Natural killer cell (primary cell): ENCODE results near the gene FBXL7. TPM values are rescaled to one million over a fixed set of nuclear protein-coding genes. Genes with fewer than 3 reads are reported as not detected.

ENCODE experiments used
- ATAC-seq, 3 donors: fragments of 150-1000 bp in 2 of 3; fragments of 200-7000 bp in 1 of 3; cut with Tn5 transposase; 1 replicate in 1 of 3; 2 replicates in 2 of 3; pipeline ENCODE4 v1.10.0; 2021; ENCODE audit warnings: mild to moderate bottlenecking in 2 of 3, moderate library complexity in 2 of 3
- DNase-seq, 2 donors: peaks; one replicate each; pipeline versions ENCODE4 v3.0.0 to v3.0.0-alpha.2; 2013 to 2021; ENCODE audit warnings: mixed read lengths in 1 of 2
- H3K27ac ChIP-seq: one replicate; pipeline ENCODE4 v1.5.1; 2013; ENCODE audit warnings: mild to moderate bottlenecking, low read length
- H3K27me3 ChIP-seq: one replicate; pipeline ENCODE4 v1.6.1; 2013; ENCODE audit warnings: low read length; ENCODE audit not compliant: control insufficient read depth, insufficient read depth
- H3K36me3 ChIP-seq: one replicate; pipeline ENCODE4 v1.6.1; 2013; ENCODE audit warnings: low read length; ENCODE audit not compliant: control insufficient read depth, insufficient read depth
- H3K4me1 ChIP-seq: one replicate; pipeline ENCODE4 v1.6.1; 2013; ENCODE audit warnings: low read length; ENCODE audit not compliant: control insufficient read depth, insufficient read depth
- H3K4me3 ChIP-seq: one replicate; pipeline ENCODE4 v1.5.1; 2013; ENCODE audit warnings: low read length
- H3K9me3 ChIP-seq: one replicate; pipeline ENCODE4 v1.6.1; 2013; ENCODE audit warnings: low read length; ENCODE audit not compliant: control insufficient read depth, insufficient read depth
- H3K27ac Mint-ChIP-seq, 2 donors: one replicate each; pipeline ENCODE4 v1.8.0; 2022; ENCODE audit warnings: mild to moderate bottlenecking in 2 of 2, mixed read lengths in 2 of 2, moderate library complexity in 1 of 2
- H3K27me3 Mint-ChIP-seq, 2 donors: one replicate each; pipeline ENCODE4 v1.8.0; 2022; ENCODE audit warnings: low read depth in 2 of 2, mixed read lengths in 2 of 2
- H3K36me3 Mint-ChIP-seq: one replicate; pipeline ENCODE4 v1.8.0; 2022; ENCODE audit warnings: mixed read lengths
- H3K4me1 Mint-ChIP-seq, 2 donors: one replicate each; pipeline ENCODE4 v1.8.0; 2022; ENCODE audit warnings: mixed read lengths in 2 of 2
- H3K4me3 Mint-ChIP-seq: one replicate; pipeline ENCODE4 v1.8.0; 2022; ENCODE audit warnings: mild to moderate bottlenecking, moderate library complexity, mixed read lengths
- H3K9me3 Mint-ChIP-seq, 2 donors: one replicate each; pipeline ENCODE4 v1.8.0; 2022; ENCODE audit warnings: mixed read lengths in 2 of 2
- WGBS: methylation state at CpG from one replicate; pipeline ENCODE4 v1.1.7; 2013; ENCODE audit warnings: missing lambda C conversion rate; ENCODE audit not compliant: insufficient coverage; 5-methylcytosine and 5-hydroxymethylcytosine counted together
- intact Hi-C: fragments of 100-400 bp; cut with micrococcal nuclease; formaldehyde crosslinking; loops from one replicate; pipeline ENCODE4 v1.14.2; 2022
- total RNA-seq, 4 donors: library from RNA; stranded (reverse); fragments of 120-200 nt in 1 of 4; gene quantifications; one replicate each; pipeline versions ENCODE4 v1.2.3 to v1.2.4, GENCODE V29; 2013 to 2022
- TF ChIP-seq, protein P1 (sequence below): fragments of 200-600 bp; IDR thresholded peaks from one replicate; pipeline ENCODE4 v1.8.0; 2022; ENCODE audit warnings: antibody characterized with exemption

FBXL7 gene
- total RNA-seq, 3 donors from 2014 or later (not counting 1 experiment from before 2014, with no cell fraction given), result not detected

DNA sequence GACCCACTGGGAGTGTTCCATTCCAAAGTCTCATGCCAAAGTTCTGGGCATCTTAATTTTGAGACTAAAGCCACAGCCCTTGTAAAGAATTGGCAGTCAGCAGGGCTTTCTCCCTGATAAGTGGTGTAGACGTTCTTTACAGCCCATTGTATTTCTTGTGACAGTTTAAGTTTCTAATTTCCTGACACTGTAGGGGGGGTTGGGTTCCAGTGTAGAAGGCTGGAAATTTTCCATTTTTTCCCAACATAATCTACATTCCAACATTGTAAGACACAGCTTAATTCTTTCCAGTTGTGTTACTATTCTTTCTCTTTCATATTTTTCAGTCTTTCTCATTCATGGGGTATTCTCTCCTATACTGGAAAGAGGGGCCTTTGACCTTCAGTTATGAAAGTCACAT, 121.1 kb downstream of the FBXL7 start:
- Mint-ChIP-seq H3K27me3 (no peaks in the 10 kb centered on the region), H3K36me3 (no peaks in the 10 kb centered on the region), H3K9me3 (peaks cover 4 to 7% of the 10 kb centered on the region in 2 donors), H3K4me3 (no peak overlapping the region), H3K27ac (no peak overlapping the region), H3K4me1 (no peaks in the 10 kb centered on the region)
- intact Hi-C loops, result no loop called here
- H3K27ac ChIP-seq, result no peak overlapping the region
- DNase-seq, result no peak
- TF ChIP-seq, protein P1, sequence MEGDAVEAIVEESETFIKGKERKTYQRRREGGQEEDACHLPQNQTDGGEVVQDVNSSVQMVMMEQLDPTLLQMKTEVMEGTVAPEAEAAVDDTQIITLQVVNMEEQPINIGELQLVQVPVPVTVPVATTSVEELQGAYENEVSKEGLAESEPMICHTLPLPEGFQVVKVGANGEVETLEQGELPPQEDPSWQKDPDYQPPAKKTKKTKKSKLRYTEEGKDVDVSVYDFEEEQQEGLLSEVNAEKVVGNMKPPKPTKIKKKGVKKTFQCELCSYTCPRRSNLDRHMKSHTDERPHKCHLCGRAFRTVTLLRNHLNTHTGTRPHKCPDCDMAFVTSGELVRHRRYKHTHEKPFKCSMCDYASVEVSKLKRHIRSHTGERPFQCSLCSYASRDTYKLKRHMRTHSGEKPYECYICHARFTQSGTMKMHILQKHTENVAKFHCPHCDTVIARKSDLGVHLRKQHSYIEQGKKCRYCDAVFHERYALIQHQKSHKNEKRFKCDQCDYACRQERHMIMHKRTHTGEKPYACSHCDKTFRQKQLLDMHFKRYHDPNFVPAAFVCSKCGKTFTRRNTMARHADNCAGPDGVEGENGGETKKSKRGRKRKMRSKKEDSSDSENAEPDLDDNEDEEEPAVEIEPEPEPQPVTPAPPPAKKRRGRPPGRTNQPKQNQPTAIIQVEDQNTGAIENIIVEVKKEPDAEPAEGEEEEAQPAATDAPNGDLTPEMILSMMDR, result no peak
- ATAC-seq, result no peak
- no peak overlapping the region for H3K4me3 ChIP-seq
- peaks cover 3% of the 10 kb centered on the region for H3K9me3 ChIP-seq
- H3K4me1 ChIP-seq, result no peaks in the 10 kb centered on the region
- no CpG with 5 or more reads among the region's 1 CpG for WGBS
- H3K27me3 ChIP-seq, result no peaks in the 10 kb centered on the region
- no peaks in the 10 kb centered on the region for H3K36me3 ChIP-seq

DNA sequence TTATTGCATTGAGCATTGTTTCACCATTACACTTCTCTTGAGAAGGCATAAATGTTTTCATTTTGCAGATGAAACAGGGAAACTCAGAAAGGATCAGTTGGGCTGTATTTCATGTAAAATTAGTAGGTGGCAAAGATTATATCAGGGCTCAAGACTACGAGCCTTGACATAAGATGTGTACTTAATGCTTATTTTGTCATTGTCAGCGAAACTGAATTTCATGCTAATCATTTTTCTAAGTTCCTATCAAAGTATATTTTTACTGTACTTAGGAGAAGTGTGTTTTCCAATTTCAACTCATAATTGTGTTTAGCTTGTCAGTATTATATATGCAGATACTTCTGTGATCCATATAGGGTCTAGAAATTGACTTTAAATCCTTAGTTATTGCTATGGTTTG, 123.8 kb downstream of the FBXL7 start:
- ATAC-seq, result no peak
- no peak for DNase-seq
- no peaks in the 10 kb centered on the region for H3K36me3 Mint-ChIP-seq
- WGBS, result no CpG with 5 or more reads among the region's 2 CpGs
- H3K27me3 ChIP-seq, result no peaks in the 10 kb centered on the region
- no peaks in the 10 kb centered on the region for H3K4me1 Mint-ChIP-seq
- H3K27ac Mint-ChIP-seq, result no peak overlapping the region
- H3K27me3 Mint-ChIP-seq, result no peaks in the 10 kb centered on the region
- H3K9me3 ChIP-seq, result peaks cover 3% of the 10 kb centered on the region
- no peak overlapping the region for H3K4me3 Mint-ChIP-seq
- H3K4me1 ChIP-seq, result no peaks in the 10 kb centered on the region
- no peak overlapping the region for H3K4me3 ChIP-seq
- H3K36me3 ChIP-seq, result no peaks in the 10 kb centered on the region
- intact Hi-C loops, result no loop called here
- peaks cover 0 to 8% of the 10 kb centered on the region in 2 donors for H3K9me3 Mint-ChIP-seq
- TF ChIP-seq, protein P1, result no peak
- no peak overlapping the region for H3K27ac ChIP-seq

DNA sequence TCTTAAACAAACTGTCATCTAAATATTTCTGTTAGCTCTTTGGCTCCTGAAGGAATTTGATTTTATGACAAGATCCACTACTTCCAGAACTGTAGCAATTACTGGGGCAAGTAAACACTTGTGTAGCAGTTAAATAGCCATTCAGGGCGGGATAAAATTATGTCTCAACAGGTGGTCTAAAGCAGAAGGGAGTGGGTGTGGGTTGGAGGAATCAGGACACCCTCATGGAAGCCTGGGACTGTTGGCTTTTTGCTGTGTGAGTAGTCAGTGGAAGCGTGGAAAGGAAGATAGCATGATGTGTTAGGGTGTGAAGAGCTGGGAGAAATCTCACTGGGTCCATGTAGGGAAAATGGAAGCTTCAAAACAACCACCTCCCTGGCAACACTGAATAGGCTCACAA, 127.1 kb downstream of the FBXL7 start:
- TF ChIP-seq, protein P1, result no peak
- H3K9me3 Mint-ChIP-seq, result peaks cover 4 to 10% of the 10 kb centered on the region in 2 donors
- DNase-seq (no peak), ATAC-seq (no peak)
- H3K36me3 Mint-ChIP-seq, result no peaks in the 10 kb centered on the region
- H3K27ac ChIP-seq, result no peak overlapping the region
- intact Hi-C loops, result no loop called here
- no peak overlapping the region for H3K4me3 Mint-ChIP-seq
- H3K4me3 ChIP-seq, result no peak overlapping the region
- H3K4me1 Mint-ChIP-seq, result no peaks in the 10 kb centered on the region
- H3K27ac Mint-ChIP-seq, result no peak overlapping the region
- H3K27me3 Mint-ChIP-seq, result no peaks in the 10 kb centered on the region
- no peaks in the 10 kb centered on the region for H3K27me3 ChIP-seq
- H3K4me1 ChIP-seq, result no peaks in the 10 kb centered on the region
- H3K36me3 ChIP-seq, result no peaks in the 10 kb centered on the region
- WGBS, result 68% methylated on average over 1 of the region's 2 CpGs
- no peaks in the 10 kb centered on the region for H3K9me3 ChIP-seq

DNA sequence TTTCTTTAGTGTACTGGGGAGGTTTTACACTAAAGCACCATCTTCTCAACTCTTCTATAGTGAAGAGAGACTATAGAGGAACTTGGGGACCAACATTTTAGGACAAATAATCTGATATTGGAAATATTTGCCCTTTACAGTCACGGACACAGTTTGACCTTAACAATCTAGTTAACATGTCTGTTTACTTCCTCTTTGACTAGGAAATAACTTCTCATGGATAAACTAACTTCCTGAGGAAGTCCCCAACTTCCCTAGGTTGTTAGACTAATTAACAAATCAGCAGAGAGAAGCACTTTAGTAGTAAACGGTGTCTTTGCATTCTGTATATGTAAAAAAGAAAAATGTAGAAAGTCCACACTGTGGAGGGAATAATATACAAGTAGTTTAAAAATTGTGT, 127.7 kb downstream of the FBXL7 start:
- TF ChIP-seq, protein P1, result no peak
- WGBS, result 61% methylated on average over 2 of the region's 2 CpGs
- peaks cover 5 to 10% of the 10 kb centered on the region in 2 donors for H3K9me3 Mint-ChIP-seq
- DNase-seq (no peak), ATAC-seq (no peak)
- Histone ChIP-seq H3K27me3 (no peaks in the 10 kb centered on the region), H3K4me3 (no peak overlapping the region), H3K9me3 (no peaks in the 10 kb centered on the region), H3K4me1 (no peaks in the 10 kb centered on the region), H3K27ac (no peak overlapping the region), H3K36me3 (no peaks in the 10 kb centered on the region)
- no peaks in the 10 kb centered on the region for H3K36me3 Mint-ChIP-seq
- H3K4me3 Mint-ChIP-seq, result no peak overlapping the region
- no peaks in the 10 kb centered on the region for H3K27me3 Mint-ChIP-seq
- H3K4me1 Mint-ChIP-seq, result no peaks in the 10 kb centered on the region
- intact Hi-C loops, result no loop called here
- H3K27ac Mint-ChIP-seq, result no peak overlapping the region
